Measurements from ENCODE around the gene PLPP4.

PLPP4 gene

GRCh38 chr10:120485946-120486345 is 28.9 kb downstream of the PLPP4 start:
- Histone ChIP-seq H3K27me3 (ENCODE audit: insufficient read depth, low read length, poor library complexity) (no peaks in the 10 kb centered on the region), H3K9me3 (ENCODE audit: insufficient read depth, low read length, severe bottlenecking) (no peaks in the 10 kb centered on the region), H2AFZ (ENCODE audit: low read depth, low read length) (no peak overlapping the region), H3K4me3 (ENCODE audit: low read depth in 1 of 2, low read length in 2 of 2) (no peak overlapping the region), H3K79me2 (ENCODE audit: insufficient read depth, low read length) (no peaks in the 10 kb centered on the region), H3K36me3 (ENCODE audit: insufficient read depth, low read length) (no peaks in the 10 kb centered on the region), H3K4me2 (ENCODE audit: insufficient read depth, low read length) (no peak overlapping the region), H3K27ac (ENCODE audit: low read length) (no peak overlapping the region), H3K4me1 (ENCODE audit: insufficient read depth, low read length) (no peaks in the 10 kb centered on the region), H3K9ac (ENCODE audit: low read depth, low read length) (no peak overlapping the region), H4K20me1 (ENCODE audit: insufficient read depth, low read length) (no peaks in the 10 kb centered on the region)
- TF ChIP-seq EZH2 (IDR thresholded peaks at IDR 0.05; ENCODE audit: borderline replicate concordance, low read depth, low read length, severe bottlenecking) (no peak), CTCF (IDR thresholded peaks at IDR 0.05; ENCODE audit: borderline replicate concordance, extremely low read depth, low read length, poor library complexity, severe bottlenecking) (no peak)
- DNase-seq (no peak), ATAC-seq (ENCODE audit: insufficient read depth, low read depth) (no peak)

- no peak for ATAC-seq (ENCODE audit: insufficient read depth, low read depth)
- H3K9ac ChIP-seq (ENCODE audit: low read depth, low read length) = no peak overlapping the region
- H3K79me2 ChIP-seq (ENCODE audit: insufficient read depth, low read length) = no peaks in the 10 kb centered on the region
Observed at GRCh38 chr10:120486671-120487205, 29.7 kb downstream of the PLPP4 start.

GRCh38 chr10:120490288-120490687 is 33.3 kb downstream of the PLPP4 start:
- ATAC-seq (ENCODE audit: insufficient read depth, low read depth) (no peak), DNase-seq (no peak)
- H3K4me2 ChIP-seq (ENCODE audit: insufficient read depth, low read length) = no peak overlapping the region
- no peaks in the 10 kb centered on the region for H4K20me1 ChIP-seq (ENCODE audit: insufficient read depth, low read length)
- no peaks in the 10 kb centered on the region for H3K36me3 ChIP-seq (ENCODE audit: insufficient read depth, low read length)
- H3K27me3 ChIP-seq (ENCODE audit: insufficient read depth, low read length, poor library complexity) = no peaks in the 10 kb centered on the region
- no peaks in the 10 kb centered on the region for H3K9me3 ChIP-seq (ENCODE audit: insufficient read depth, low read length, severe bottlenecking)
- no peak overlapping the region for H3K9ac ChIP-seq (ENCODE audit: low read depth, low read length)
- no peak overlapping the region for H3K27ac ChIP-seq (ENCODE audit: low read length)
- no peaks in the 10 kb centered on the region for H3K4me1 ChIP-seq (ENCODE audit: insufficient read depth, low read length)
- no peak for TF ChIP-seq EZH2 (IDR thresholded peaks at IDR 0.05; ENCODE audit: borderline replicate concordance, low read depth, low read length, severe bottlenecking)
- TF ChIP-seq CTCF (IDR thresholded peaks at IDR 0.05; ENCODE audit: borderline replicate concordance, extremely low read depth, low read length, poor library complexity, severe bottlenecking) = no peak
- H3K4me3 ChIP-seq (ENCODE audit: low read depth in 1 of 2, low read length in 2 of 2) = no peak overlapping the region
- H3K79me2 ChIP-seq (ENCODE audit: insufficient read depth, low read length) = no peaks in the 10 kb centered on the region
- H2AFZ ChIP-seq (ENCODE audit: low read depth, low read length) = no peak overlapping the region

More at GRCh38 chr10:120486671-120487205, 29.7 kb downstream of the PLPP4 start:
- Histone ChIP-seq H2AFZ (ENCODE audit: low read depth, low read length) (no peak overlapping the region), H3K4me2 (ENCODE audit: insufficient read depth, low read length) (no peak overlapping the region), H3K27me3 (ENCODE audit: insufficient read depth, low read length, poor library complexity) (no peaks in the 10 kb centered on the region), H3K27ac (ENCODE audit: low read length) (no peak overlapping the region), H3K4me1 (ENCODE audit: insufficient read depth, low read length) (no peaks in the 10 kb centered on the region), H3K36me3 (ENCODE audit: insufficient read depth, low read length) (no peaks in the 10 kb centered on the region), H3K9me3 (ENCODE audit: insufficient read depth, low read length, severe bottlenecking) (no peaks in the 10 kb centered on the region), H3K4me3 (ENCODE audit: low read depth in 1 of 2, low read length in 2 of 2) (no peak overlapping the region), H4K20me1 (ENCODE audit: insufficient read depth, low read length) (no peaks in the 10 kb centered on the region)
- no peak for TF ChIP-seq EZH2 (IDR thresholded peaks at IDR 0.05; ENCODE audit: borderline replicate concordance, low read depth, low read length, severe bottlenecking)
- TF ChIP-seq CTCF (IDR thresholded peaks at IDR 0.05; ENCODE audit: borderline replicate concordance, extremely low read depth, low read length, poor library complexity, severe bottlenecking) = no peak
- DNase-seq = no peak

- DNase-seq = no peak
- no peaks in the 10 kb centered on the region for H3K9me3 ChIP-seq (ENCODE audit: insufficient read depth, low read length, severe bottlenecking)
- H3K36me3 ChIP-seq (ENCODE audit: insufficient read depth, low read length) = no peaks in the 10 kb centered on the region
- H3K27me3 ChIP-seq (ENCODE audit: insufficient read depth, low read length, poor library complexity) = no peaks in the 10 kb centered on the region
- H3K27ac ChIP-seq (ENCODE audit: low read length) = no peak overlapping the region
- TF ChIP-seq EZH2 (IDR thresholded peaks at IDR 0.05; ENCODE audit: borderline replicate concordance, low read depth, low read length, severe bottlenecking) (no peak), CTCF (IDR thresholded peaks at IDR 0.05; ENCODE audit: borderline replicate concordance, extremely low read depth, low read length, poor library complexity, severe bottlenecking) (no peak)
- H3K4me3 ChIP-seq (ENCODE audit: low read depth in 1 of 2, low read length in 2 of 2) = no peak overlapping the region
- H2AFZ ChIP-seq (ENCODE audit: low read depth, low read length) = no peak overlapping the region
- no peak overlapping the region for H3K4me2 ChIP-seq (ENCODE audit: insufficient read depth, low read length)
- H4K20me1 ChIP-seq (ENCODE audit: insufficient read depth, low read length) = no peaks in the 10 kb centered on the region
- no peak for ATAC-seq (ENCODE audit: insufficient read depth, low read depth)
- no peak overlapping the region for H3K9ac ChIP-seq (ENCODE audit: low read depth, low read length)
- no peaks in the 10 kb centered on the region for H3K79me2 ChIP-seq (ENCODE audit: insufficient read depth, low read length)
- H3K4me1 ChIP-seq (ENCODE audit: insufficient read depth, low read length) = no peaks in the 10 kb centered on the region
Observed at GRCh38 chr10:120492346-120492745, 35.3 kb downstream of the PLPP4 start.

Data from DND-41 (cell line).